Heart left ventricle (tissue), 16 donors: ENCODE measurements around the gene PALLD. TPM values are rescaled to one million over a fixed set of nuclear protein-coding genes. Genes with fewer than 3 reads are reported as not detected.

Source experiments
- ATAC-seq, 4 donors: fragments of 200-7000 bp; cut with Tn5 transposase; one replicate each; pipeline ENCODE4 v1.9.1; 2020 to 2022; ENCODE audit warnings: moderate library complexity in 4 of 4, mild to moderate bottlenecking in 3 of 4, moderate number of reproducible peaks in 1 of 4
- DNase-seq, 5 donors: peaks; one replicate each; pipeline ENCODE4 v3.0.0-alpha.2; 2020
- H3K27ac ChIP-seq, 12 donors: fragments of 200-600 bp; sonication (generic) in 4 of 12; one replicate each; pipeline versions ENCODE4 v1.5.0 to v1.8.0; 2016 to 2022; ENCODE audit warnings: mild to moderate bottlenecking in 2 of 12
- H3K27me3 ChIP-seq, 9 donors: fragments of 200-600 bp; sonication (generic) in 2 of 9; one replicate each; pipeline versions ENCODE4 v1.5.1 to v1.8.0; 2016 to 2022; ENCODE audit warnings: mild to moderate bottlenecking in 3 of 9
- H3K36me3 ChIP-seq, 9 donors: fragments of 200-600 bp; sonication (generic) in 2 of 9; one replicate each; pipeline versions ENCODE4 v1.5.0 to v1.8.0; 2018 to 2022; ENCODE audit warnings: mild to moderate bottlenecking in 2 of 9
- H3K4me1 ChIP-seq, 12 donors: fragments of 200-600 bp; sonication (generic) in 4 of 12; one replicate each; pipeline versions ENCODE4 v1.5.0 to v1.8.0; 2016 to 2022; ENCODE audit warnings: mild to moderate bottlenecking in 3 of 12
- H3K4me3 ChIP-seq, 12 donors: fragments of 200-600 bp; sonication (generic) in 4 of 12; one replicate each; pipeline versions ENCODE4 v1.5.0 to v1.8.0; 2017 to 2022; ENCODE audit warnings: mild to moderate bottlenecking in 9 of 12, moderate library complexity in 4 of 12
- H3K9me3 ChIP-seq, 12 donors: fragments of 200-600 bp; sonication (generic) in 4 of 12; one replicate each; pipeline versions ENCODE4 v1.5.0 to v1.8.0; 2016 to 2022; ENCODE audit warnings: mild to moderate bottlenecking in 1 of 12
- CTCF ChIP-seq, 12 donors: fragments of 200-600 bp; sonication (generic) in 4 of 12; IDR thresholded peaks; one replicate each; pipeline versions ENCODE4 v1.5.0 to v1.8.0; 2018 to 2022; ENCODE audit warnings: antibody characterized with exemption in 12 of 12, mild to moderate bottlenecking in 5 of 12
- POLR2A ChIP-seq, 2 donors: fragments of 450-650 bp; IDR thresholded peaks; one replicate each; pipeline ENCODE4 v1.6.1; 2017; ENCODE audit warnings: antibody characterized with exemption in 2 of 2, mild to moderate bottlenecking in 2 of 2, moderate library complexity in 2 of 2
- WGBS, 4 donors: extraction: QIAGEN DNeasy Blood & Tissue Kit in 2 of 4; methylation state at CpG; one replicate each; pipeline versions ENCODE4 v1.1.5 to v1.1.7; 2013 to 2018; 5-methylcytosine and 5-hydroxymethylcytosine counted together
- intact Hi-C, 10 donors: fragments of 100-400 bp; cut with DNase I; formaldehyde crosslinking; loops; one replicate each; pipeline versions ENCODE4 v1.11.1 to v1.14.2; 2022
- polyA plus RNA-seq, 2 donors: library from polyadenylated mRNA; stranded (reverse); fragments of 200-250 nt; gene quantifications; one replicate each; pipeline ENCODE4 v1.2.3, GENCODE V29; 2013
- total RNA-seq, 9 donors: library from RNA; depleted of rRNA in 2 of 9; stranded (reverse); fragments of >200 nt in 2 of 9; fragmentation: NEBNext Ultra II Directional in 3 of 9; extraction: Animal tissue kit (Norgen Biotek cat#: 25700) in 3 of 9; gene quantifications; one replicate each; pipeline versions ENCODE4 v1.1.0 to v1.2.4, GENCODE V29; 2016 to 2023
- donor health status: ischemic (EF 13 %, LVEDD 7.1; RV severe dilation, severe dysfunction).
- donor health status: healthy with polysubstance abuse.
- donor health status: DM: no; HTN: yes; CAD: no.
- donor health status: DM: no; HTN: no; CAD: no.
- donor health status: ischemic (EF 25% LVEDD 6.9; RV normal size, moderate dysfunction).
- donor health status: ischemic (EF 25% LVEDD 5.7; RV mildly dilated, moderate dysfunction).
- donor health status: healthy.
- donor health status: DM: yes; HTN: yes; CAD: no.
- donor health status: ischemic (EF 35%, LVEDD 5.7; RV mildly dilated, moderate dysfunction).
- donor health status: nonischemic (EF 11% LVEDD 7.7; RV severe dilation, severe dysfunction).
- donor health status: DM: yes; HTN: yes; CAD: no.
- donor health status: PGD.
- donor health status: ischemic (EF 29% LVEDD 5.4; RV normal size, mild dysfunction).
- donor health status: nonischemic (EF 23%, LVEDD 6.1; RV moderate dilation, normal function).

Gene PALLD
- total and polyA plus RNA-seq, 11 donors, result 193 to 1,428 (median 1,015) TPM

GRCh38 chr4:168776382-168776781, 279.5 kb downstream of the PALLD start:
- intact Hi-C loops, result loop anchor here in 1 of 10 donors (10.0 kb wide), 1 partner anchor 58 kb away; no protein-coding TSS in a partner anchor
- DNase-seq, result no peak
- no peak for ATAC-seq
- Histone ChIP-seq H3K4me1 (peaks cover 0 to 39% (median 14%) of the 10 kb centered on the region in 12 donors), H3K27me3 (no peaks in the 10 kb centered on the region), H3K9me3 (peaks cover 0 to 21% (median 11%) of the 10 kb centered on the region in 12 donors), H3K36me3 (no peaks in the 10 kb centered on the region), H3K27ac (no peak overlapping the region), H3K4me3 (no peak overlapping the region)
- TF ChIP-seq POLR2A (IDR thresholded peaks at IDR 0.05), result no peak
- TF ChIP-seq CTCF (IDR thresholded peaks at IDR 0.05), result no peak

- intact Hi-C loops, result loop anchor here in 1 of 10 donors (10.0 kb wide), 1 partner anchor 57 kb away; no protein-coding TSS in a partner anchor
- H3K27me3 ChIP-seq, result no peaks in the 10 kb centered on the region
- 30 to 43% (median 35%) methylated on average over 4 of the region's 4 CpGs for WGBS, 4 donors
- DNase-seq, result no peak
- no peak for ATAC-seq
- H3K4me3 ChIP-seq, result no peak overlapping the region
- peaks cover 0 to 21% (median 11%) of the 10 kb centered on the region in 12 donors for H3K9me3 ChIP-seq
- H3K27ac ChIP-seq, result peak overlapping the region in 2 of 12 donors; percentile 9 to 24
- TF ChIP-seq POLR2A (IDR thresholded peaks at IDR 0.05) (no peak), CTCF (IDR thresholded peaks at IDR 0.05) (no peak)
- no peaks in the 10 kb centered on the region for H3K36me3 ChIP-seq
- H3K4me1 ChIP-seq, result peaks cover 0 to 42% (median 14%) of the 10 kb centered on the region in 12 donors
Observed at GRCh38 chr4:168777277-168777965, 280.6 kb downstream of the PALLD start.

GRCh38 chr4:168781341-168781740, 284.5 kb downstream of the PALLD start:
- Histone ChIP-seq H3K4me3 (no peak overlapping the region), H3K36me3 (no peaks in the 10 kb centered on the region), H3K27ac (peak overlapping the region in 3 of 12 donors; percentile 4 to 46 (median 39)), H3K27me3 (no peaks in the 10 kb centered on the region), H3K9me3 (peaks cover 0 to 5% (median 3%) of the 10 kb centered on the region in 12 donors), H3K4me1 (peaks cover 0 to 50% (median 13%) of the 10 kb centered on the region in 12 donors)
- ATAC-seq (peak; percentile 21 to 79 (median 63)), DNase-seq (peak in 3 of 5 donors; percentile 45 to 60 (median 53))
- TF ChIP-seq POLR2A (IDR thresholded peaks at IDR 0.05) (no peak), CTCF (IDR thresholded peaks at IDR 0.05) (no peak)
- WGBS, 4 donors, result 42 to 60% (median 54%) methylated on average over 2 to 4 of the region's 4 CpGs
- intact Hi-C loops, result no loop called here

GRCh38 chr4:168781926-168782325, 285.1 kb downstream of the PALLD start:
- H3K27me3 ChIP-seq, result no peaks in the 10 kb centered on the region
- WGBS, 4 donors, result 88 to 92% (median 89%) methylated on average over 4 of the region's 4 CpGs
- DNase-seq (no peak), ATAC-seq (no peak)
- no peaks in the 10 kb centered on the region for H3K9me3 ChIP-seq
- intact Hi-C loops, result no loop called here
- H3K4me3 ChIP-seq, result no peak overlapping the region
- peak overlapping the region in 2 of 12 donors; percentile 39 to 46 for H3K27ac ChIP-seq
- no peaks in the 10 kb centered on the region for H3K36me3 ChIP-seq
- TF ChIP-seq POLR2A (IDR thresholded peaks at IDR 0.05), result no peak
- no peak for TF ChIP-seq CTCF (IDR thresholded peaks at IDR 0.05)
- H3K4me1 ChIP-seq, result peaks cover 0 to 50% (median 13%) of the 10 kb centered on the region in 12 donors
